T-helper 1 cell treated with Interleukin-12 subunit alpha and Interleukin-12 subunit beta and Interleukin-4 antibody, amounts not matched to agents 30 μg/mL and 1 μg/mL, for 36 hours (primary cell): ENCODE results near the gene ZNF154.
"Not testable (repeated sequence)": the region's sequence is repeated elsewhere in the genome, so short reads cannot be mapped to it uniquely, and the experiment has no call there.

ENCODE experiments used
- H3K27ac Mint-ChIP-seq: one replicate; pipeline ENCODE4 v1.8.0; 2021; ENCODE audit warnings: mild to moderate bottlenecking, mixed read lengths
- H3K27me3 Mint-ChIP-seq: one replicate; pipeline ENCODE4 v1.8.0; 2021; ENCODE audit warnings: low read depth, mixed read lengths
- H3K36me3 Mint-ChIP-seq: one replicate; pipeline ENCODE4 v1.8.0; 2021; ENCODE audit warnings: low read depth, mixed read lengths
- H3K4me1 Mint-ChIP-seq: one replicate; pipeline ENCODE4 v1.8.0; 2021; ENCODE audit warnings: low read depth, mixed read lengths
- H3K4me3 Mint-ChIP-seq: one replicate; pipeline ENCODE4 v1.8.0; 2021; ENCODE audit warnings: mild to moderate bottlenecking, moderate library complexity, mixed read lengths
- H3K9me3 Mint-ChIP-seq: one replicate; pipeline ENCODE4 v1.8.0; 2021; ENCODE audit warnings: mixed read lengths

The ZNF154 gene

DNA sequence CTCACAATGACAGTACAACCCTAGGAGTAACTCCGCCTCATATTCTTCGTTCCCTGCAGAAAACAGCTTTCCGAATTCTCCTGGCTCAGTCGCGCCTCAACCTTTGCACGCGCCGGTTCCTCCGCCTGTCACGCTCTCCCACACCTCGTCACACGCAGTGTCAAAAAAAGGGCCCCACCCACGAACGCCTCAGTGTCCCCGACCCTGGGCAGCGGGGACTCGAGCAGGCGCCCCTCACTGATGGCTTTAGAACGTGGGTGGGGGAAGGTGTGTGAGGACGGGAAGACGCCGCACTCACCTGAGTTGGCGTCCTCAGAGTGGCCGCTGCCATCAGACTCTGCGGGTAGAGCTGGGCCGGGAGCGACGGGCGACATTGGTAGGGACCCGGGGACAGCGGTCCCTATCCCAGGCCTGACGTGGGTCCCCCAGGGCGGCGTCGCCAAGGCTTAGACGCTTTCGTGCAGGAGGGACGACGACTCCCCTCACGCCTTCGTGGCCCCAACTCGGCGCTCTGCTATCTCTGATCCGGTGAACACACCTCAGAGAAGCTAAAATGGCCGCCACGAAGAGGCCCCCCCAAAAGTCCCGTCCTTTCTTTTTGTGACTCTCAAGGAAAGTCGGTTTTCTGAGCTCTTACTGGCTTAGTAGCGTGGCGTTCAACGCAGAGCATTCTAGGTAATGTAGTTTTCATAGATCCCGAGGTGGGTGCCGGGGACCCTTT lies at the start of gene ZNF154:
ZNF154 (minus strand) TSS at position 564 of the 721 bp plus-strand sequence; CDS start at position 331, 233 bp downstream.
- H3K27me3 Mint-ChIP-seq: no peaks in the 10 kb centered on the region
- H3K36me3 Mint-ChIP-seq: peaks cover 39% of the 10 kb centered on the region
- peak within 1 kb of the TSS; percentile 88 for H3K27ac Mint-ChIP-seq
- peak within 1 kb of the TSS; percentile 85 for H3K4me3 Mint-ChIP-seq
- peaks cover 14% of the 10 kb centered on the region for H3K4me1 Mint-ChIP-seq
- peaks cover 69% of the 10 kb centered on the region for H3K9me3 Mint-ChIP-seq

DNA sequence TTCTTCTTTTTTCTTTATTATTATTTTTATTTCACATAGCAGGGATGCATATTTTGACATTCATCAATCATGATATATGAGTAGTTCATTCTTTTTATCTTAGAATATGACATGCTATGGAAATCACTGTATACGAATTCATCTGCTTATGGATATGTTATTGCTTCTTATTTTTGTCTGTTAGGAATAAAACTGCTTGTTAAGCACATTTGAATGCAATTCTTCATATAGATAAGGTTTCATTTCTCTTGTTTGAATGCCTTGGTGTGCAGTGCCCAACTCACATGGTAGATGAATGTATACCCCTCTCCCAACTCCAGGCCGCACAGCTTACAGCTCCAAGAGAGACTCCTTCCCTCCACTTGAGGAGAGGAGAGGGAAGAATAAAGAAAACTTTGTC lies 48.9 kb upstream of the ZNF154 start:
- Mint-ChIP-seq H3K27ac (no peak overlapping the region), H3K9me3 (peaks cover 80% of the 10 kb centered on the region), H3K4me1 (no peaks in the 10 kb centered on the region), H3K4me3 (no peak overlapping the region), H3K36me3 (peaks cover 76% of the 10 kb centered on the region), H3K27me3 (no peaks in the 10 kb centered on the region)

DNA sequence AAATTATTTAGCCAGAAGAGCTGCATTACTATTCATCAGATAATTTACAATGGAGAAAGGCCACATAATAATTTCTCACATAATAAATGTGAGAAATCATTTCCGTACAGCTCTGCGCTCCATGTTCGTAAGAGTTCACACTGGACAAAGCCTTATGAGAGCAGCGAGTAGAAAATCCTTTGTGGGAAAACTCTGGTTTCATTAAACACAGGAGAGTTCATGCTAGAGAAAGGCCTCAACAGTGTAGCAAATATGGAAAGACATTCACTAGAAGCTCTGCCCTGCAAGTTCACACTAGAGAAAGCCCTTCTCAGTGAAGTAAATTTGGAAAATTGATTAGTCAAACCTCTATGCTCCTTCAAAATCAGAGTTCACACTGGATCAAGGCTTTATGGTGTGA lies 46.0 kb upstream of the ZNF154 start:
- no peak overlapping the region for H3K27ac Mint-ChIP-seq
- no peak overlapping the region for H3K4me3 Mint-ChIP-seq
- peaks cover 90% of the 10 kb centered on the region for H3K9me3 Mint-ChIP-seq
- H3K4me1 Mint-ChIP-seq: peaks cover 2% of the 10 kb centered on the region
- H3K36me3 Mint-ChIP-seq: peaks cover 93% of the 10 kb centered on the region
- H3K27me3 Mint-ChIP-seq: no peaks in the 10 kb centered on the region

DNA sequence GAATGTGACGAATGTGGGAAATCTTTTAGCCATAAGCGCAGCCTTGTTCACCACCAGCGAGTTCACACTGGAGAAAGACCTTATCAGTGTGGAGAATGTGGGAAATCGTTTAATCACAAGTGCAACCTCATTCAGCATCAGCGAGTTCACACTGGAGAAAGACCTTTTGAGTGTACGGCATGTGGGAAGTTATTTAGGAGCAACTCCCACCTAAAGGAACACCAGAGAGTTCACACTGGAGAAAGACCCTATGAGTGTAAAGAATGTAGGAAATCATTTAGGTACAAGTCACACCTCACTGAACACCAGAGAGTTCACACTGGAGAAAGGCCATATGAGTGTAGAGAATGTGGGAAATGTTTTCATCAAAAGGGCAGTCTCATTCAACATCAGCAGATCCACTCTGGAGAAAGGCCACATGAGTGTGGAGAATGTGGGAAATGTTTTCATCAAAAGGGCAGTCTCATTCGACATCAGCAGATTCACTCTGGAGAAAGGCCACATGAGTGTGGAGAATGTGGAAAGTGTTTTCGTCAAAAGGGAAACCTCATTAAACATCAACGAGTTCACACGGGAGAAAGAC lies 45.2 kb upstream of the ZNF154 start:
- Mint-ChIP-seq H3K36me3 (peaks cover 95% of the 10 kb centered on the region), H3K9me3 (peaks cover 90% of the 10 kb centered on the region), H3K4me3 (no peak overlapping the region), H3K4me1 (peaks cover 2% of the 10 kb centered on the region), H3K27me3 (no peaks in the 10 kb centered on the region), H3K27ac (no peak overlapping the region)

DNA sequence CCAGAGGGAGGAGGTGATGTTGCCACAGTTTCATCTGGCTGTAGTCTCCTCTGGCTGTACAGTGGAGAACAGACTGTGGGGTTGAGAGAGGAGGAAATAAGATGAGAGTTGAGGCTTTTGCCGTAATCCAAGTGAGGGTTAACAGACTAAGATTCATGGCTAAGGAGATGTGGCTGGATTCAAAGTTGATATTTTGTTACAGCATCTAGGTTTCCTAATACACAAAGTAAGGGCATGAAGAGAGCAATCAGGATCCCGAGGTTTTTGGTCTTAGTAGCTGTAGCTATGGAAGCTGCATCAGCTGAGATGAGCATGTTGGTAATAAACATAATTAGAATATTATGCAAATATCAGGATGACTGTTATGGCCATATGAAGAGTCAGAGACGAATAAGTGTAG lies 39.0 kb upstream of the ZNF154 start:
- H3K27me3 Mint-ChIP-seq: no peaks in the 10 kb centered on the region
- H3K27ac Mint-ChIP-seq: no peak overlapping the region
- H3K4me3 Mint-ChIP-seq: peak overlapping the region; percentile 84
- peaks cover 54% of the 10 kb centered on the region for H3K9me3 Mint-ChIP-seq
- H3K4me1 Mint-ChIP-seq: peaks cover 11% of the 10 kb centered on the region
- peaks cover 61% of the 10 kb centered on the region for H3K36me3 Mint-ChIP-seq

- no peaks in the 10 kb centered on the region for H3K27me3 Mint-ChIP-seq
- H3K9me3 Mint-ChIP-seq: peaks cover 48% of the 10 kb centered on the region
- peaks cover 55% of the 10 kb centered on the region for H3K36me3 Mint-ChIP-seq
- H3K4me1 Mint-ChIP-seq: peaks cover 11% of the 10 kb centered on the region
- peak overlapping the region; percentile 86 for H3K27ac Mint-ChIP-seq
- H3K4me3 Mint-ChIP-seq: peak overlapping the region; percentile 84
These were observed 38.4 kb upstream of the ZNF154 start for GRCh38 chr19:57747472-57747807.

DNA sequence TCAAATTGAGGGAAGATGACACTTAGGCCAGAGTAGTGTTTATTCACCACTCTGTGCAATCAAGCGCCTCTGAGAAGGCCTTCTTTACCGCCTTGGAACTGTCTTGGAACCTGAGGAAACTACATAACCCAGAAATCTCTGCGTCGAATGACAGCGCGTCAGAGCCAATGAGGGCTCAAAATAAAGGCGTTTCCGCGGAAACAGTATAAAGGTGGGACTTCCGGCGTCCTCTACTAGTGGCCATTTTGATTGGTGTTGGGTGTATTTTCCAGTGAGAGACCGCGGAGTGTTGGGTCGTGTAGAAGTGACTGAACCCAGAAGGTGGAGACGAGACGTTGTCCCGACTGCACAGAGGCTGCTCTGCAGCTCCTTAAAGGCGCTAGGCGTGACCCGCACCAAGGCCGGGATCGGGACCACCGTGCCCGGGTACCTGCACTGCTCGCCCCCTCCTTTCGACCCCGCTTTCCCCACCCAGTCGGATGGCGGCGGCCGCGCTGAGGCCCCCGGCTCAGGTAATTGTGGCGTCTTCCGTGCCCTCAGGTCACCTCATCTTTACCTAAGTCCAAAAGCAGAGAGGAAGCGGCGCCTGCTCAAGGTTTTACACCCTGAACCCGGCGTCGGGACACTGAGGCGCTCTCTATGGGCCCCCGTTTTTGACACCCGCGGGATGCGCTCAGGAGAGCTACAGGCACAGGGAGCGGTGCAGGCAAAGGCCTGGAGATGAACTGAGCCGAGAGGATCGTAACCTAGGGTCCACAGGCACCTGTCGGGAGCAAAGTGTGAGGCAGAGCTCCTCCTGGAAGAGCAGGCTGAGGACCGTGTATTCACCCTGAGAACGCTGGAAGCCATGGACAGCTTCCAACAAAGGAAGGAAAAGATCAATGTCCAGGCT lies 37.8 kb upstream of the ZNF154 start, which contains the start of gene ZNF776:
ZNF776 (plus strand) TSS at position 236 of the 892 bp plus-strand sequence; CDS start at position 480, 244 bp downstream.
- Mint-ChIP-seq H3K27ac (peak within 1 kb of the TSS; percentile 86), H3K4me3 (peak within 1 kb of the TSS; percentile 84), H3K36me3 (peaks cover 49% of the 10 kb centered on the region), H3K4me1 (peaks cover 11% of the 10 kb centered on the region), H3K9me3 (peaks cover 43% of the 10 kb centered on the region), H3K27me3 (no peaks in the 10 kb centered on the region)

DNA sequence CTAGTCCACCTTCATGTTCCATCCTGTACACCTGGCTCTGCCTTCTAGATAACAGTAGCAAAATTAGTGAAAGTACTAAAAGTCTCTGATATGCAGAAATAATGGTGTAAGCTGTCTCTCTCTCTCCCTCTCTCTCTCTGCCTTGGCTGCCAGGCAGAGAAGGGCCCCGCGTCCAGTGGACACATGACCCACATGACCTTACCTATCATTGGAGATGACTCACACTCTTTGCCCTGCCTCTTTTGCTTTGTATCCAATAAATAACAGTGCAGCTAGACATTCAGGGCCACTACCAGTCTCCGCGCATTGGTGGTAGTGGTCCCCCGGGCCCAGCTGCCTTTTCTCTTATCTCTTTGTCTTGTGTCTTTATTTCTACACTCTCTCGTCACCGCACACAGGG lies 29.8 kb upstream of the ZNF154 start:
- not testable (repeated sequence) for H3K4me1 Mint-ChIP-seq, H3K4me3 Mint-ChIP-seq, H3K27me3 Mint-ChIP-seq, H3K27ac Mint-ChIP-seq, H3K36me3 Mint-ChIP-seq
- H3K9me3 Mint-ChIP-seq: peaks cover 17% of the 10 kb centered on the region

- not testable (repeated sequence) for H3K4me3 Mint-ChIP-seq, H3K36me3 Mint-ChIP-seq, H3K27ac Mint-ChIP-seq, H3K4me1 Mint-ChIP-seq, H3K27me3 Mint-ChIP-seq
- H3K9me3 Mint-ChIP-seq: peaks cover 17% of the 10 kb centered on the region
These were observed 29.3 kb upstream of the ZNF154 start for GRCh38 chr19:57738320-57738719.

DNA sequence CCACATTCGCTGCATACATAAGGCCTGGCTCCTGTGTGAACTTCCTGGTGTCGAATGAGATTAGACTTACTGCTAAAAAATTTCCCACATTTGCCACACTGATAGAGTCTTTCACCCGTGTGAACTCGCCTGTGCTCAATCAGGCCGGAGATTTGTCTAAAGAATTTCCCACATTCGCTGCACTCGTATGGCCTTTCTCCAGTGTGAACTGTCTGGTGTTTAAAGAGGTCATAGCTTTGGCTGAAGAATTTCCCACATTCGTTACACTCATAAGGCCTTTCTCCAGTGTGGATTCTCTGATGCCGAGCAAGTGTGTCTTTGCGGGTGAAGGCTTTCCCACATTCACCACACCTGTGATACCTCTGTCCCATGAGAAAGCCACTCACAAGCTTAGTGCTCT lies 11.9 kb upstream of the ZNF154 start:
- peaks cover 75% of the 10 kb centered on the region for H3K9me3 Mint-ChIP-seq
- H3K36me3 Mint-ChIP-seq: peaks cover 71% of the 10 kb centered on the region
- no peak overlapping the region for H3K4me3 Mint-ChIP-seq
- H3K27ac Mint-ChIP-seq: no peak overlapping the region
- H3K27me3 Mint-ChIP-seq: no peaks in the 10 kb centered on the region
- H3K4me1 Mint-ChIP-seq: peaks cover 5% of the 10 kb centered on the region

GRCh38 chr19:57719901-57720519 lies 11.0 kb upstream of the ZNF154 start:
- Mint-ChIP-seq H3K27me3 (no peaks in the 10 kb centered on the region), H3K4me1 (peaks cover 5% of the 10 kb centered on the region), H3K9me3 (peaks cover 79% of the 10 kb centered on the region), H3K36me3 (peaks cover 73% of the 10 kb centered on the region), H3K4me3 (no peak overlapping the region), H3K27ac (no peak overlapping the region)

DNA sequence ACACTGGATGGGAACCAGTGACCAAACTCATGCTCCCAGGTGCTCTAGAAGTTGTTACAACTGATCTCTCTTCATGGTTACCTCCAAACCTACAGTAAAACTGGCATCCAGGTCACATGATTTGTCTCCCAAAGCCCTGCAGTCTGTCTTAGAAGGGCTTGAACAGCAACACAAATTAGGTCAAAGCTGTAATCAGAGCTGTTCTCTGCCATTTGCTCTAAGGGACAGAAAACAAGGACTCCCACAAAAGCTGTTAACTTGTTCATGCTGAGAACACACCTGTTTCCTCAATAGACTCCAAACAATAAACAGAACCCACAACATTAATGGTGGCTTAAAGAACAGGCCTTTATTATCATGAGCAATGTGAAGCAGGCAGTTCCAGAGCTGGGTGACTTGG lies 10.4 kb upstream of the ZNF154 start:
- Mint-ChIP-seq H3K36me3 (peaks cover 68% of the 10 kb centered on the region), H3K4me1 (peaks cover 4% of the 10 kb centered on the region), H3K27ac (no peak overlapping the region), H3K9me3 (peaks cover 80% of the 10 kb centered on the region), H3K27me3 (no peaks in the 10 kb centered on the region), H3K4me3 (no peak overlapping the region)

GRCh38 chr19:57712222-57712621 lies 3.2 kb upstream of the ZNF154 start:
- Mint-ChIP-seq H3K9me3 (peaks cover 67% of the 10 kb centered on the region), H3K27ac (no peak overlapping the region), H3K27me3 (no peaks in the 10 kb centered on the region), H3K4me3 (no peak overlapping the region), H3K4me1 (peaks cover 14% of the 10 kb centered on the region), H3K36me3 (peaks cover 25% of the 10 kb centered on the region)

DNA sequence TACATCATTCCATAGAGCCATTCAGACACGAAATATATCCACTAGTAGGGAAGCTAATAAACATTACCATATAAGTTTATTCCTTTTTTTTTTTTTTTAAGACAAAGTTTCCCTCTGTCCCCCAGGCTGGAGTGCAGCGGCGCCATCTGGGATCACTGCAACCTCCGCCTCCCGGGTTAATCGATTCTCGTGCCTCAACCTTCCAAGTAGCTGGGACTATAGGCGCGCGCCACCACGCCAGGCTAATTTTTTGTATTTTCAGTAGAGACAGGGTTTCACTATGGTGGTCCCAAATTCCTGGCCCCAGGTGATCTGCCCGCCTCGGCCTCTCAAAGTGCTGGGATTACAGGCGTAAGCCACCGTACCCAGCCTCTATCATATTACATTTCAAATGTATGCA lies 612 bp upstream of the ZNF154 start:
- no peak overlapping the region for H3K27ac Mint-ChIP-seq

More for the DNA sequence above, 612 bp upstream of the ZNF154 start:
- Mint-ChIP-seq H3K4me1 (peaks cover 14% of the 10 kb centered on the region), H3K27me3 (no peaks in the 10 kb centered on the region), H3K36me3 (peaks cover 33% of the 10 kb centered on the region), H3K9me3 (peaks cover 68% of the 10 kb centered on the region), H3K4me3 (peak overlapping the region; percentile 85)
